Femur (tissue), 1 donor: ENCODE results near the gene CASQ1.

ENCODE experiments used
- DNase-seq: peaks from one replicate; pipeline ENCODE4 v3.0.0-alpha.2; 2017

Gene CASQ1

DNA sequence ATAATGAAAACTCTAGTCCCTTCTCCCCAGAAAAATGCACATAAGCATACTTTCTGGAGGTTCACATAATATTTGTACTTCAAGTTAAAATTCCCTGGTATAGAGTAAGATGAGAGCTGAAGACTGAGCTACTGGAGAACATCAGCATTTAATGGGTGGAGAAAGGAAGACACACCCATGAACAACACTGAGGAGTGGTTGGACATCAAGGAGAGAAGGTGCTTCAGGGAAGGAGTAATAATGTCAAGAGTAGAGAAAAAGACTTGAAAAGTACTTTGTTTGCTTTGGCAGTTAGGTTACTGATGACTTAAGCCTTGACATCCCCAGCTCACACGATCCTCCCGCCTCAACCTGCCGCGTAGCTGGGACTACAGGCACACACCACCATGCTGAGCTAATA lies 36.7 kb downstream of the CASQ1 start:
- no peak for DNase-seq

- no peak for DNase-seq
Observed at GRCh38 chr1:160227561-160227960, 37.2 kb downstream of the CASQ1 start.

- no peak for DNase-seq
Observed at GRCh38 chr1:160228431-160228830, 38.1 kb downstream of the CASQ1 start.

- no peak for DNase-seq
Observed at GRCh38 chr1:160232911-160233310, 42.5 kb downstream of the CASQ1 start.

DNA sequence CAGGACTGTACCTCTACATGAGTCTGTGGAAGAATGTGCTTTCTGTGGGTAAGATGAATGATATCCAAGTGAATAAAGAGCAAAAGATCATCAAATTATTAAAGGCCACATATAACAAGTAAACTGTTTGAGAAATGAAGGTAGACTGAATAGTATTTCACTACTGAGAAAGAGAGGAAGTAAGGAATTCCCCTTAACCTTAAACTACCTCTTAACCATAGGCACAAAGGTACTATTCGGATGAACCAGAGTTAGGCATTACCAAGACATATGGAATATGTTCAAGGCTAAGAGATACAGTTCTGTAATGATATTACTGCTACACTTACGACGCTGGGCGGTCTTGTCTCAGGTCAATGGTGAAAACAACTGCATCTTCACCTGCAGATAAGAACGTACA lies 46.4 kb downstream of the CASQ1 start:
- no peak for DNase-seq

DNA sequence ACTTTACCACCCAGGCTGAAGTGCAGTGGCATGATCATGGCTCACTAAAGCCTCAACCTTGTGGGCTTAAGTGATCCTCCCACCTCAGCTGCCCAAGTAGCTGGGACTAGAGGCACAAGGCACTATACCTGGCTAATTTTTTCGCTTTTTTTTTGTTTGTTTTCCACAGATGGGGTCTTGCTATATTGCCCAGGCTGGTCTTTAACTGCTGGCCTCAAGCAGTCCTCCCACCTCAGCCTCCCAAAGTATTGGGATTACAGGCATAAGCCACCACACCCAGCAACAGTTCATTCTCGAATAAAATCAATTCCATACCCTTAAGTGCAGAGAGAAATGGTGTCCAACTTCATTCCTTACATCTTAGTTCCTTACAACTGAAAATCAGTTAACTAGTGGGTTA lies 47.2 kb downstream of the CASQ1 start:
- DNase-seq = no peak

DNA sequence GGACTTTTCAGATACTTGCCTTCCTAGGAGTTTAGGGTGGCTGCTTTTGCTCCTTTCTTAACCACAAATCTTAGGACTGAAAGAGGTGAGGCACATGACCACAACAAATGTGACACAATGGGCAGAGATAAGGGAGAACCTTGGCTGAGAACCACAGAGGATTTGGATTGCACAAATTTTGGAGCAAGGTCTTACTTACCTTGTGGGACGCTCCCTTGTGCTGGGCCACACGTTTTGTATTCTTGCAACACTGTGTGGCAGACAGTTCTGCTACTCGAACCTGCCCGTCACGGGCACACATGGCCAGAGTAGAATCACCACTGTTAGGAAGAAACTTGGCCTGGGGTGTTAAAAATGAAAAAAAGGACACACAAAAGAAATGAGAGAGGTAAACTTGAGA lies 48.0 kb downstream of the CASQ1 start:
- no peak for DNase-seq

- DNase-seq = no peak
Observed at GRCh38 chr1:160239582-160240299, 49.4 kb downstream of the CASQ1 start.

GRCh38 chr1:160243767-160244166 lies 53.4 kb downstream of the CASQ1 start:
- no peak for DNase-seq

- no peak for DNase-seq
Observed at GRCh38 chr1:160244209-160244608, 53.8 kb downstream of the CASQ1 start.

DNA sequence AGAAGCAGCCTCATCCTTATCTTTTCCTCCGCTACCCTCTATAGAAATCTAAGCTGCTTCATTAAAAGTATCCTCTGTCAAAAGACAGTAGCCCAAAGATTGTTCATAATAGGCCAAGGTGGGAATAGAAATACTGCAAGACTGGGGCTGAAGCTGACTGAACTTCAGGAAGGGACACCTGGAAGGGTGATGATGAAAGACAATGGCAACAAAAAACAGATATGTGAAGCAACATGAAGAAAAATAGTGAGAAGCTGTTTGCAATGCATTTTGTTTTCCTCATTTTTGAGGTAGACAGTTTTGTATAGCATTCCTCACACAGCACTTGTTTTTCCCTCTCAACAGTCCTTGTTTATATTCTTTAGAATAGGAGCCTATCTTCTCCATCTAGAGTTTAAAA lies 55.1 kb downstream of the CASQ1 start:
- DNase-seq = no peak

DNA sequence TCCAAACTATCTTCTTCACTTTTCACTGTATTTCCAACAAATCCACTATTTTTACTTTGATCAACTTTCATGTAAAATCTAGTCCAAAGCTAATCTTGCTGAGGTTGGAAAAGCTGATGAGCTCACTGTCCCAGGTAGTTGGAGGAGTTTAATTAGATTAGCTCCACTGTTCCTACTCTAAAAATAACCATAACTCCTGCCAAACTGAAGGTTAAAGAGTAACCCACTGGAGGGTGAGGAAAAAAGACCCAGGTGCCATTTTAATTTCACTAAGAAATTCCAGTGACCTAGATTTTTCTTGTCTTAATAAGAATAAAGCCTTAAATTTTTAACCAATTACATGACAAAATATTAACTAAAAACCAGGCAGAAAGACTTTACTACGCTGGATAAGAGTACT lies 56.7 kb downstream of the CASQ1 start:
- no peak for DNase-seq

DNA sequence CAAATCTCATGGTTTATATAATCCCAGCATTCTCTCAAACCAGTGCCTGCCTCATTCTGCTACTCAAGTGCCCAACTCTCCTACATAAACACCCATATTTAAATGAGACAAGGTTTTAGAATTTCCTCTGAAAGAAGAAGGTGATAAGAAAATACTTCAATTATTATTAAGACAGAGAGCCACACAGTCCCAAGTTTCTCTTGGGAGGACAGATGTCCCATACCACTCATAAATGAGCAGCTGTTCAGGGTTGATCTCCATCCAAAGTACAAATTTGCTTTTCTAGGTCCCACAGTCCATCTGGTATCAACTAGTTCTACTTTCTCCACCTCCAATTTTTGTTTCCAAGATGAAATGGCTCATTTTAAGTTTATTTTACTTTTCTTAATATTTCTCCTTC lies 60.6 kb downstream of the CASQ1 start:
- DNase-seq = no peak
